Mammary epithelial cell (primary cell): ENCODE measurements around the gene GIMAP8.

Experiments used
- CTCF ChIP-seq, 2 donors: IDR thresholded peaks in 1 of 2; conservative IDR thresholded peaks in 1 of 2; 2 replicates each; pipeline ENCODE4 v1.5.1; 2011 to 2012; ENCODE audit warnings: inconsistent platforms in 2 of 2, low read length in 2 of 2, mild to moderate bottlenecking in 2 of 2, control low read depth in 1 of 2, low read depth in 1 of 2; ENCODE audit not compliant: insufficient read depth in 1 of 2; ENCODE audit errors: extremely low read depth in 1 of 2
- EZH2 ChIP-seq: IDR thresholded peaks from 2 replicates; pipeline ENCODE4 v1.6.1; 2012; ENCODE audit warnings: low read length, inconsistent platforms, borderline replicate concordance

DNA sequence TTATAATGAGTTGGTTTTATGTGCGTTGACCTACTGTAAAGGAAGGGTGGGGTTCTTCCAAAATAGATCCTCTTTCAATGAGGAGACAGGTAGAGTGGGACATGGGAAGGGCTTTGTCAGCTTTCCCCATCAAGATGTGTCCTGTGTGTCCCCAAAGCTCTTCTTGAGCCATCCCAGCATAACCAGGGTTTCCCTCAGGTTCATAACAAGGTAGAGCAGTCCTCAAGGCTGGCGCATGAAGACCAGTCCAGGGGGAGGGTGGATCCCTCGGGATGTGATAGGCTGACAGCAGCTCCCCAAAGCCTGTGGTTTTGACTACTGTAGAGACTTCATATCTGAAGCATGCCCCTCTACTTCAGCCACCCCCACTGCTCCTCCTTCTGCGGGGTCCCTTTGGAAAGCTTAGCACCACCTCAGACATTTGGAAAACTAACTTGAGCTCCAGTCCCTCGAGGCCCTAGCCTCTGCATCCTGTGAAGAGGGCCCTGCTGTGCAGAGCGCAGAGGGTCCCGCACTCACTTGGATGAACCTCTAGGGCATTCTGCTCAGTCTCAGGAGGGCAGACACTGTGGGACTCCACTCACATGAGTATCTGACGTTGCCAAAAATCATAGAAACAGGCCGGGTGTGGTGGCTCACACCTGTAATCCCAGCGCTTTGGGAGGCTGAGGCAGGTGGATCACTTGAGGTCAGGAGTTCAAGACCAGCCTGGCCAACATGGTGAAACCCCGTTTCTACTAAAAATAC lies 1.1 kb upstream of the GIMAP8 start:
- TF ChIP-seq CTCF (conservative IDR thresholded peaks at IDR 0.05 in 1 of 2, IDR thresholded peaks at IDR 0.05 in 1 of 2; ENCODE audit: extremely low read depth in 1 of 2, insufficient read depth in 1 of 2, low read depth in 1 of 2, low read length in 2 of 2): no peak
- TF ChIP-seq EZH2: no peak
